GM18951 (cell line): ENCODE measurements around the gene NPPB.

ENCODE experiments used
- POLR2A ChIP-seq: IDR thresholded peaks from 4 replicates; pipeline ENCODE4 v1.6.1; 2011; ENCODE audit warnings: mild to moderate bottlenecking; ENCODE audit not compliant: insufficient read length, insufficient read depth; ENCODE audit errors: extremely low read depth
- in situ Hi-C: fragments of 300-500 bp; cut with MboI; formaldehyde crosslinking; loops from one replicate; pipeline ENCODE4 v1.12.0; 2022; ENCODE audit warnings: low sequenced_read_pairs, mixed read lengths, inconsistent platforms; ENCODE audit not compliant: unreplicated experiment

The NPPB gene

GRCh38 chr1:11858158-11858557, 587 bp downstream of the NPPB start:
- in situ Hi-C loops: no loop called here
- no peak for TF ChIP-seq POLR2A

- in situ Hi-C loops: no loop called here
- no peak for TF ChIP-seq POLR2A
Measured at GRCh38 chr1:11857164-11857851, 1.4 kb downstream of the NPPB start.

GRCh38 chr1:11856698-11857097, 2.0 kb downstream of the NPPB start:
- in situ Hi-C loops: no loop called here
- TF ChIP-seq POLR2A: no peak

GRCh38 chr1:11855430-11855829, 3.3 kb downstream of the NPPB start:
- no peak for TF ChIP-seq POLR2A
- in situ Hi-C loops: no loop called here

- TF ChIP-seq POLR2A: no peak
Measured at GRCh38 chr1:11854519-11854918, 4.2 kb downstream of the NPPB start.

GRCh38 chr1:11851180-11851579, 7.6 kb downstream of the NPPB start:
- TF ChIP-seq POLR2A: no peak
- in situ Hi-C loops: no loop called here

More at GRCh38 chr1:11854519-11854918, 4.2 kb downstream of the NPPB start:
- in situ Hi-C loops: no loop called here

- in situ Hi-C loops: no loop called here
- TF ChIP-seq POLR2A: no peak
Measured at GRCh38 chr1:11850156-11850555, 8.6 kb downstream of the NPPB start.

GRCh38 chr1:11848373-11848700, 10.4 kb downstream of the NPPB start:
- in situ Hi-C loops: no loop called here
- no peak for TF ChIP-seq POLR2A

GRCh38 chr1:11847667-11848372, 10.9 kb downstream of the NPPB start, which contains the start of gene NPPA:
Gene NPPA (minus strand): TSS chr1:11847783. CDS start chr1:11847684, 99 bp downstream.
- in situ Hi-C loops: no loop called here
- no peak for TF ChIP-seq POLR2A

GRCh38 chr1:11845641-11846335, 13.0 kb downstream of the NPPB start:
- no peak for TF ChIP-seq POLR2A
- in situ Hi-C loops: no loop called here

GRCh38 chr1:11842154-11843041, 16.3 kb downstream of the NPPB start:
- no peak for TF ChIP-seq POLR2A
- in situ Hi-C loops: loop anchor here (5.0 kb wide), 1 partner anchor 45 kb away; no protein-coding TSS in a partner anchor

GRCh38 chr1:11841245-11842153, 17.2 kb downstream of the NPPB start:
- no peak for TF ChIP-seq POLR2A
- in situ Hi-C loops: loop anchor here (5.0 kb wide), 1 partner anchor 46 kb away; no protein-coding TSS in a partner anchor
